ENCODE measurements around the gene CHST12.
"Not testable (repeated sequence)": the region's sequence is repeated elsewhere in the genome, so short reads cannot be mapped to it uniquely, and the experiment has no call there.

CHST12 gene

GRCh38 chr7:2460641-2461040 is 57.2 kb downstream of the CHST12 start:
- DNase-seq (ENCODE audit: low read depth) = no peak

- no peak for DNase-seq (ENCODE audit: low read depth)
Observed at GRCh38 chr7:2461268-2462026, 58.0 kb downstream of the CHST12 start.

- no peak for DNase-seq (ENCODE audit: low read depth)
Observed at GRCh38 chr7:2462731-2463130, 59.3 kb downstream of the CHST12 start.

- no peak for DNase-seq (ENCODE audit: low read depth)
Observed at GRCh38 chr7:2465928-2466327, 62.5 kb downstream of the CHST12 start.

GRCh38 chr7:2466675-2467074 is 63.3 kb downstream of the CHST12 start:
- DNase-seq (ENCODE audit: low read depth) = no peak

- DNase-seq (ENCODE audit: low read depth) = no peak
Observed at GRCh38 chr7:2468227-2468626, 64.8 kb downstream of the CHST12 start.

- DNase-seq (ENCODE audit: low read depth) = not testable (repeated sequence)
Observed at GRCh38 chr7:2469460-2470203, 66.2 kb downstream of the CHST12 start.

- no peak for DNase-seq (ENCODE audit: low read depth)
Observed at GRCh38 chr7:2470204-2471021, 67.0 kb downstream of the CHST12 start.

GRCh38 chr7:2471022-2471329 is 67.6 kb downstream of the CHST12 start:
- DNase-seq (ENCODE audit: low read depth) = no peak

GRCh38 chr7:2471396-2471795 is 68.0 kb downstream of the CHST12 start:
- DNase-seq (ENCODE audit: low read depth) = no peak

- DNase-seq (ENCODE audit: low read depth) = no peak
Observed at GRCh38 chr7:2472739-2473138, 69.3 kb downstream of the CHST12 start.

- DNase-seq (ENCODE audit: low read depth) = no peak
Observed at GRCh38 chr7:2473496-2474180, 70.2 kb downstream of the CHST12 start.

- no peak for DNase-seq (ENCODE audit: low read depth)
Observed at GRCh38 chr7:2474224-2474623, 70.8 kb downstream of the CHST12 start.

- no peak for DNase-seq (ENCODE audit: low read depth)
Observed at GRCh38 chr7:2474813-2475677, 71.6 kb downstream of the CHST12 start.

GRCh38 chr7:2475678-2476015 is 72.2 kb downstream of the CHST12 start:
- no peak for DNase-seq (ENCODE audit: low read depth)

GRCh38 chr7:2476298-2476697 is 72.9 kb downstream of the CHST12 start, which contains the start of gene GRIFIN:
Gene GRIFIN (minus strand): TSS chr7:2476398. CDS start chr7:2476383, 15 bp downstream.
- DNase-seq (ENCODE audit: low read depth) = no peak

- no peak for DNase-seq (ENCODE audit: low read depth)
Observed at GRCh38 chr7:2476776-2477446, 73.5 kb downstream of the CHST12 start.

- DNase-seq (ENCODE audit: low read depth) = no peak
Observed at GRCh38 chr7:2477447-2478398, 74.3 kb downstream of the CHST12 start.

GRCh38 chr7:2478399-2478785 is 75.0 kb downstream of the CHST12 start:
- no peak for DNase-seq (ENCODE audit: low read depth)

- no peak for DNase-seq (ENCODE audit: low read depth)
Observed at GRCh38 chr7:2478800-2479199, 75.4 kb downstream of the CHST12 start.
